GM19099 (cell line): Measurements from ENCODE around the gene CFAP298.

Experiments used
- POLR2A ChIP-seq: IDR thresholded peaks from 3 replicates; pipeline ENCODE4 v1.6.1; 2011; ENCODE audit warnings: low read depth; ENCODE audit not compliant: insufficient read length; ENCODE audit errors: extremely low read depth

Gene CFAP298

GRCh38 chr21:32578107-32578691, 34.0 kb downstream of the CFAP298 start:
- no peak for TF ChIP-seq POLR2A

- TF ChIP-seq POLR2A: no peak
Measured at GRCh38 chr21:32576011-32576410, 36.2 kb downstream of the CFAP298 start.

- TF ChIP-seq POLR2A: no peak
Measured at GRCh38 chr21:32574946-32575925, 36.9 kb downstream of the CFAP298 start.

GRCh38 chr21:32572574-32573420, 39.4 kb downstream of the CFAP298 start:
- TF ChIP-seq POLR2A: no peak

- TF ChIP-seq POLR2A: no peak
Measured at GRCh38 chr21:32570456-32570855, 41.7 kb downstream of the CFAP298 start.

GRCh38 chr21:32569261-32570230, 42.6 kb downstream of the CFAP298 start:
- no peak for TF ChIP-seq POLR2A

GRCh38 chr21:32567626-32568025, 44.6 kb downstream of the CFAP298 start:
- no peak for TF ChIP-seq POLR2A

- TF ChIP-seq POLR2A: no peak
Measured at GRCh38 chr21:32566741-32567389, 45.3 kb downstream of the CFAP298 start.

- TF ChIP-seq POLR2A: no peak
Measured at GRCh38 chr21:32565856-32566465, 46.2 kb downstream of the CFAP298 start.

- no peak for TF ChIP-seq POLR2A
Measured at GRCh38 chr21:32562915-32563314, 49.3 kb downstream of the CFAP298 start.

- TF ChIP-seq POLR2A: no peak
Measured at GRCh38 chr21:32562426-32562825, 49.8 kb downstream of the CFAP298 start.

- no peak for TF ChIP-seq POLR2A
Measured at GRCh38 chr21:32560896-32561295, 51.3 kb downstream of the CFAP298 start.

GRCh38 chr21:32559006-32559610, 53.1 kb downstream of the CFAP298 start:
- no peak for TF ChIP-seq POLR2A

- no peak for TF ChIP-seq POLR2A
Measured at GRCh38 chr21:32558106-32558505, 54.1 kb downstream of the CFAP298 start.
